K562 (cell line): ENCODE measurements around the gene RNASE8.

Experiments
- CHD1 ChIP-seq: fragments of 200-600 bp; sonication (generic); IDR thresholded peaks from one replicate; pipeline ENCODE4 v1.6.1; 2012; ENCODE audit warnings: mild to moderate bottlenecking, moderate library complexity, low read length, inconsistent platforms
- CREB1 ChIP-seq, 2 experiments: sonication (generic) in 1 of 2; formaldehyde crosslinking in 1 of 2; IDR thresholded peaks; 2 replicates each; pipeline versions ENCODE4 v1.6.1 to v1.8.0; 2012 to 2022; ENCODE audit warnings: inconsistent platforms in 1 of 2, mild to moderate bottlenecking in 1 of 2, missing genetic modification reagents in 1 of 2, moderate library complexity in 1 of 2
- EGR1 ChIP-seq: fragments of 450-650 bp; conservative IDR thresholded peaks from 2 replicates; pipeline ENCODE4 v1.6.1; 2017; ENCODE audit warnings: mild to moderate bottlenecking
- GABPB2 ChIP-seq: fragments of 250-450 bp; sonication (Bioruptor Pico); conservative IDR thresholded peaks from 2 replicates; pipeline ENCODE4 v1.5.1; 2021; ENCODE audit warnings: mild to moderate bottlenecking
- HNRNPL ChIP-seq: fragments of 200-400 bp; formaldehyde crosslinking; IDR thresholded peaks from 2 replicates; pipeline ENCODE4 v1.6.1; 2017; ENCODE audit warnings: low read depth, mild to moderate bottlenecking, low read length
- IRF2 ChIP-seq: sonication (generic); formaldehyde crosslinking; IDR thresholded peaks from 2 replicates; pipeline ENCODE4 v1.8.1; 2022; ENCODE audit warnings: mild to moderate bottlenecking, missing genetic modification reagents
- JUN ChIP-seq, 2 experiments: sonication (generic) in 1 of 2; formaldehyde crosslinking in 1 of 2; IDR thresholded peaks; 2 replicates each; pipeline versions ENCODE4 v1.6.1 to v1.8.0; 2012 to 2022; ENCODE audit warnings: borderline replicate concordance in 2 of 2, mild to moderate bottlenecking in 2 of 2, improper control_type of control experiment in 1 of 2, low read depth in 1 of 2, low read length in 1 of 2, missing genetic modification reagents in 1 of 2
- MEF2A ChIP-seq: IDR thresholded peaks from 2 replicates; pipeline ENCODE4 v1.6.1; 2011; ENCODE audit warnings: low read depth, mild to moderate bottlenecking, low read length, moderate library complexity; ENCODE audit not compliant: control insufficient read depth
- SMC3 ChIP-seq: conservative IDR thresholded peaks from 2 replicates; pipeline ENCODE4 v1.6.1; 2011; ENCODE audit warnings: low read depth, low read length, improper control_type of control experiment; ENCODE audit not compliant: insufficient read depth
- THRAP3 ChIP-seq: fragments of 450-650 bp; IDR thresholded peaks from 2 replicates; pipeline ENCODE4 v1.6.1; 2016; ENCODE audit warnings: mild to moderate bottlenecking, inconsistent platforms, borderline replicate concordance
- U2AF1 ChIP-seq: fragments of 200-400 bp; formaldehyde crosslinking; optimal IDR thresholded peaks from 2 replicates; pipeline ENCODE3; 2017; ENCODE audit warnings: mild to moderate bottlenecking, low read depth, low read length, moderate library complexity
- ZNF717 ChIP-seq: fragments of 250-450 bp; sonication (Bioruptor Pico); IDR thresholded peaks from 2 replicates; pipeline ENCODE4 v1.5.0; 2021
- TF ChIP-seq, protein P1 (sequence below), 3 experiments: IDR thresholded peaks in 2 of 3; conservative IDR thresholded peaks in 1 of 3; 2 replicates each; pipeline ENCODE4 v1.5.1; 2011 to 2012; ENCODE audit warnings: low read length in 3 of 3, mild to moderate bottlenecking in 3 of 3, control low read depth in 2 of 3, improper control_type of control experiment in 1 of 3, inconsistent platforms in 1 of 3, low read depth in 1 of 3, mixed read lengths in 1 of 3, moderate library complexity in 1 of 3; ENCODE audit not compliant: insufficient read depth in 2 of 3
- TF ChIP-seq, protein P2 (sequence below): IDR thresholded peaks from 3 replicates; pipeline ENCODE4 v1.6.1; 2011; ENCODE audit warnings: borderline replicate concordance, mild to moderate bottlenecking; ENCODE audit not compliant: insufficient read length, insufficient read depth

DNA sequence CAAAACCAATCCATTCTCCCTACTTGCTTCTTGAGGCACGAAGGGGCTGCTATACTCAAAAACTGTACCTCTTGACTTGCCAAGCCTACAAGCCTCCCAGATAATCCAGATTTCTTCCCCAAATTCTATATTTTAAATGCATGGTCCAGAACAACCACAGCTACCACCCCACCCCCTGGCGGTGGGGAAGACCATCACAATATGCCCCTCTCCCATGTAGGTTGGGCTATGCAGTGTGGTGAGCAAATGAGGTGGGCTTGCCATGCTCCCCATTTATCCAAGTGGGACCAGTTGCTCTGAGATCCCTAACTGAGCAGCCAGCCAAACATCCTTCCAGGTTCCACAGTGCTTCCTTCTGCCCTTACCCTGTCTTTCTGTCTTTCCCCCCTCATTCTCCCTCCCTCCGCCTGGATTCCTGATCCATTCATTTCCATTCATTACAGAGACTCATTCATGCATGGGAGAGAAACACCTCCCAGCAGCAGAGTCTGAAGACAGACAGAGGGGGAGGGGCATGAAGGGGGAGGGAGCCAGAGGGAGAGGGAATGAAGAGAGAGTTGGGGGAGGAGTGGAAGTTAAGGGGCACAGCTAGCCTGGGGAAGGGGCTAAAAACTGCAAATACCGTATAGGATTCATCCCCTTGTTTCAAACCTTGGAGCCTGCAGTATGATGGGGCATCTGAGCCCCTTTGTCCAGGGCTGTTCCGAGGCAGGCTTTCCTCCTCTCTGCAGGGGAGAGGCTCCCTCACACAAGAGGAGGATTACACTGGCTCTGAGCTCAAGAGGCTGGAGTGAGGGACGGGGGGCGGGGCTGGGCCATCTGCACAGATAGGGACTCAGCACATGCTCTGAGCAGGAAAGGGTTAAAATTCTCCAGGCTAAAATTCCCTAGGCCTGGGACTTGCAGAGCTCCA is 36.4 kb downstream of the RNASE8 start:
- TF ChIP-seq SMC3: no peak
- TF ChIP-seq MEF2A: no peak
- TF ChIP-seq, protein P1, sequence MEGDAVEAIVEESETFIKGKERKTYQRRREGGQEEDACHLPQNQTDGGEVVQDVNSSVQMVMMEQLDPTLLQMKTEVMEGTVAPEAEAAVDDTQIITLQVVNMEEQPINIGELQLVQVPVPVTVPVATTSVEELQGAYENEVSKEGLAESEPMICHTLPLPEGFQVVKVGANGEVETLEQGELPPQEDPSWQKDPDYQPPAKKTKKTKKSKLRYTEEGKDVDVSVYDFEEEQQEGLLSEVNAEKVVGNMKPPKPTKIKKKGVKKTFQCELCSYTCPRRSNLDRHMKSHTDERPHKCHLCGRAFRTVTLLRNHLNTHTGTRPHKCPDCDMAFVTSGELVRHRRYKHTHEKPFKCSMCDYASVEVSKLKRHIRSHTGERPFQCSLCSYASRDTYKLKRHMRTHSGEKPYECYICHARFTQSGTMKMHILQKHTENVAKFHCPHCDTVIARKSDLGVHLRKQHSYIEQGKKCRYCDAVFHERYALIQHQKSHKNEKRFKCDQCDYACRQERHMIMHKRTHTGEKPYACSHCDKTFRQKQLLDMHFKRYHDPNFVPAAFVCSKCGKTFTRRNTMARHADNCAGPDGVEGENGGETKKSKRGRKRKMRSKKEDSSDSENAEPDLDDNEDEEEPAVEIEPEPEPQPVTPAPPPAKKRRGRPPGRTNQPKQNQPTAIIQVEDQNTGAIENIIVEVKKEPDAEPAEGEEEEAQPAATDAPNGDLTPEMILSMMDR (IDR thresholded peaks at IDR 0.05 in 2 of 3, conservative IDR thresholded peaks at IDR 0.05 in 1 of 3; ENCODE audit: insufficient read depth in 2 of 3, low read depth in 1 of 3, low read length in 3 of 3): 0 out of 6 replicates have a peak, but pooled peaks of 2 of the 3 experiments have one; percentile 19 to 22
- TF ChIP-seq HNRNPL: no peak
- TF ChIP-seq CREB1 (IDR thresholded peaks at IDR 0.05): no peak
- no peak for TF ChIP-seq CREB1 (CRISPR knock-in tag; IDR thresholded peaks at IDR 0.05)
- no peak for TF ChIP-seq THRAP3
- TF ChIP-seq, protein P2, sequence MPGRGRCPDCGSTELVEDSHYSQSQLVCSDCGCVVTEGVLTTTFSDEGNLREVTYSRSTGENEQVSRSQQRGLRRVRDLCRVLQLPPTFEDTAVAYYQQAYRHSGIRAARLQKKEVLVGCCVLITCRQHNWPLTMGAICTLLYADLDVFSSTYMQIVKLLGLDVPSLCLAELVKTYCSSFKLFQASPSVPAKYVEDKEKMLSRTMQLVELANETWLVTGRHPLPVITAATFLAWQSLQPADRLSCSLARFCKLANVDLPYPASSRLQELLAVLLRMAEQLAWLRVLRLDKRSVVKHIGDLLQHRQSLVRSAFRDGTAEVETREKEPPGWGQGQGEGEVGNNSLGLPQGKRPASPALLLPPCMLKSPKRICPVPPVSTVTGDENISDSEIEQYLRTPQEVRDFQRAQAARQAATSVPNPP: no peak
- no peak for TF ChIP-seq ZNF717
- TF ChIP-seq IRF2 (CRISPR knock-in tag): no peak
- no peak for TF ChIP-seq CHD1
- no peak for TF ChIP-seq EGR1
- TF ChIP-seq GABPB2 (CRISPR knock-in tag): no peak
- TF ChIP-seq U2AF1: no peak
- no peak for TF ChIP-seq JUN (IDR thresholded peaks at IDR 0.05; ENCODE audit: borderline replicate concordance, low read depth, low read length)
- no peak for TF ChIP-seq JUN (CRISPR knock-in tag; IDR thresholded peaks at IDR 0.05; ENCODE audit: borderline replicate concordance)
